PC-9 (cell line): ENCODE results near the gene ENKD1.

Experiments used
- CTCF ChIP-seq: fragments of 200-600 bp; sonication (generic); conservative IDR thresholded peaks from 2 replicates; pipeline ENCODE4 v1.6.1; 2017; ENCODE audit warnings: mixed run types, antibody characterized with exemption, mild to moderate bottlenecking, moderate library complexity
- EZH2 ChIP-seq: fragments of 200-600 bp; sonication (generic); IDR thresholded peaks from 2 replicates; pipeline ENCODE4 v1.8.0; 2017; ENCODE audit warnings: antibody characterized with exemption, low read depth

- no peak for TF ChIP-seq CTCF
- TF ChIP-seq EZH2, result no peak
Observed at GRCh38 chr16:67677712-67678111, 11.2 kb upstream of the ENKD1 start.
